ENCODE results near the gene LSR.

The LSR gene

DNA sequence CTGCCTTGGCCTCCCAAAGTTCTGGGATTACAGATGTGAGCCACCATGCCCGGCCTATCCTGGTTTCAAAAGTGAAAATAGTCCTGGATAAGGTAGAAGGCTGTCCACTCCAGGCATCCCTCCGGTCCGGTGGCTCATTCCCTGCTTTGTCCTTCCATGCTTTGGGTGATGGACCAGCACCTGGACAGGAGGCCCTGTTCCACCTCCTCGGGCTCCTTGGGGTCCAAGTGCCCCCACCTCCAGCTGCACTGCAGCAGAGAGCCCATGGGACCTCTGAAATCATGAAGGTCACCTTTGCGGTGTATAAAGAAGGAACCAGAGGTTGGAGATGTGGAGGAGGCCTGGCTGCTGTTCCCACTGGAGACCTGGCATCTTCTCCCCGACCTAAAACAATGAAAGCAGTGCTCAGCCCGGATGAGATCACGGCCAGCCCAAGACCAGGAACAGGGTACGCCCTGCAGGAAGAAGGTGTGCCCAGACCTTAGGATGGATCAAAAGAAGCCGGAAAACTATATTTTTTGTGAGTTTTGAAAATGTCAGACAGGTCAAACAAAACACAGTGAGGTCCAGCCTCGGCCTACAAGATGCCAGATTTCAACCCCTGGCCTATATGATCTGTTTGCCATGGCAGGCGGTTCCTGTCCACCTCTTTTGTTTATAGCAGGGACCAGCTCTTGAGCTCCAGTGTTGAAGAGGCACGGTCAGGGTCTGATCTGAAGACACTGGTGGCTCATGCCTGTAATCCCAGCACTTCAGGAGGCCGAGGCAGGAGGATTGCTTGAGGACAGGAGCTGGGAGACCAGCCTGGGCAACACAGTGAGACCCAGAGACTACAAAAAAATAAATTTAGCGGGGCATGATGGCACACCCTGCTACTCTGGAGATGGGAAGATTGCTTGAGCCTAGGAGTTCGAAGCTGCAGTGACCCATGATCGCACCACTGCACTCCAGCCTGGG is 5.8 kb downstream of the LSR start:
- H3K4me3 ChIP-seq (ENCODE audit: low read depth, low read length) = no peak overlapping the region
- no peak overlapping the region for H3K9ac ChIP-seq (ENCODE audit: low read depth, low read length)
- peaks cover 6% of the 10 kb centered on the region for H3K4me1 ChIP-seq (ENCODE audit: control insufficient read depth, insufficient read depth, low read length)
- H3K9me3 ChIP-seq (ENCODE audit: control insufficient read depth, insufficient read depth, low read length) = no peaks in the 10 kb centered on the region
- peaks cover 53% of the 10 kb centered on the region for H3K36me3 ChIP-seq (ENCODE audit: control insufficient read depth, insufficient read depth, low read length)
- no peaks in the 10 kb centered on the region for H3K27me3 ChIP-seq (ENCODE audit: control insufficient read depth, insufficient read depth, low read length)

DNA sequence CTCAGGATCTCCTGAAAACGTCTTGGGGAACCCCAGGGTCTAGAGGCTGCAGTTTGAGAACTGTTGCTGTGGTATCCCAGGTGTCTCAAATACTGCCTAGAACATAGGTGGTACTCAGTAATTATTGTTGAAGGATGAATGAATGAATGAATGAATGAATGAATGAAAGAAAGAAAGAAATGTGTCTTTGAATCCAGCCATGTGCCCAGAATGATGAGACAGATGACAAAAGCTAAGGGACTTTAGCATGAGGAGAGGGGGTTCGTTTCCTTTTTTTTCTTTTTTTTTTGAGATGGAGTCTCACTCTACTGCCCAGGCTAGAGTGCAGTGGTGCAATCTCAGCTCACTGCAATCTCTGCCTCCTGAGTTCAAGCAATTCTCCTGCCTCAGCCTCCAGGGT is 7.8 kb downstream of the LSR start:
- Histone ChIP-seq H3K9me3 (ENCODE audit: control insufficient read depth, insufficient read depth, low read length) (no peaks in the 10 kb centered on the region), H3K4me1 (ENCODE audit: control insufficient read depth, insufficient read depth, low read length) (peaks cover 2% of the 10 kb centered on the region), H3K4me3 (ENCODE audit: low read depth, low read length) (no peak overlapping the region), H3K36me3 (ENCODE audit: control insufficient read depth, insufficient read depth, low read length) (peaks cover 51% of the 10 kb centered on the region), H3K9ac (ENCODE audit: low read depth, low read length) (no peak overlapping the region), H3K27me3 (ENCODE audit: control insufficient read depth, insufficient read depth, low read length) (no peaks in the 10 kb centered on the region)

DNA sequence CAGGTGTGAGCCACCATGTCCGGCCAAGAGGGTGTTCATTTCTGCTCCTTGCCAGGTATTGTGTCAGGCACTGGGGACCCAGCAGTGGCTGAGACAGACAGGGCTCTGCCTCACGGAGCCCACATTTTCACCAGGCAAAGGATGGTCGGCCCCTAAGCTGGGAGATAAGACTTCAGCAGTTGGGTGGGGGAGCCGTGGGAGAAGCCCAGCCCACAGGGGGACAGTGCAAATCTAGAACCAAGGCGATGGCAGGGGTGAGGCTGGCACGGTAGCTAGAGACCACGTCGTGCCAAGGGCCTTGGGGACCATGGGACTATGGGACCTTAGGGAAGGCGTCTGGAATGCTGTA is 8.3 kb downstream of the LSR start:
- Histone ChIP-seq H3K36me3 (ENCODE audit: control insufficient read depth, insufficient read depth, low read length) (peaks cover 56% of the 10 kb centered on the region), H3K9me3 (ENCODE audit: control insufficient read depth, insufficient read depth, low read length) (no peaks in the 10 kb centered on the region), H3K4me1 (ENCODE audit: control insufficient read depth, insufficient read depth, low read length) (peaks cover 2% of the 10 kb centered on the region), H3K27me3 (ENCODE audit: control insufficient read depth, insufficient read depth, low read length) (no peaks in the 10 kb centered on the region), H3K9ac (ENCODE audit: low read depth, low read length) (no peak overlapping the region), H3K4me3 (ENCODE audit: low read depth, low read length) (no peak overlapping the region)

DNA sequence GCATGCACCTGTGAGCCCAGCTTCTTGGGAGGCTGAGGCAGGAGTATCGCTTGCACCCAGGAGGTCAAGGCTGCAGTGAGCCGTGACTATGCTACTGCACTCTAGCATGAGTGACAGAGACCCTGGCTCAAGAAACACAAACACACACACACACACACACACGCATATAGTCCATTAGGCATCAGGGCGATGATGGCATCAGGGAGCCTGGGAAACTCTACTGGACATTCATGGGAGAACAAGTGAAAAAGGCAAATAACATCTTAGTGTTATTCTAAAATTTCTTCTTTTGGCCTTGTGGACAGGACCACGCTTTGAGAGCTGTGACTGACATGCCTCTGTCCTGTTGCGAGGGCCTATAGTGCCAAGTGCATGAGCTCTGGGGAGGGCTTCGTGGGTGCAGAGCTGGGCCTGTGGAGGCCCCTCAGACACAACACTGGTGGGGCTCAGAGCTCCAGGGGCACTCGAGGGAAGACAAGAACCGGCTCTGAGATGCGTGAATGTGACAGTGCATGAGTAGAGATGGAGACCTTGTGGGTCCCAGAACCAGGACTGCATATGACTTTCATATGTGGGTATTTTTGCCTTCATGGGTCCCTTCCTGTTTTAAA is 12.0 kb downstream of the LSR start:
- Histone ChIP-seq H3K9me3 (ENCODE audit: control insufficient read depth, insufficient read depth, low read length) (no peaks in the 10 kb centered on the region), H3K4me1 (ENCODE audit: control insufficient read depth, insufficient read depth, low read length) (no peaks in the 10 kb centered on the region), H3K27me3 (ENCODE audit: control insufficient read depth, insufficient read depth, low read length) (no peaks in the 10 kb centered on the region), H3K9ac (ENCODE audit: low read depth, low read length) (no peak overlapping the region), H3K36me3 (ENCODE audit: control insufficient read depth, insufficient read depth, low read length) (peaks cover 51% of the 10 kb centered on the region), H3K4me3 (ENCODE audit: low read depth, low read length) (no peak overlapping the region)

- Histone ChIP-seq H3K27me3 (ENCODE audit: control insufficient read depth, insufficient read depth, low read length) (no peaks in the 10 kb centered on the region), H3K9me3 (ENCODE audit: control insufficient read depth, insufficient read depth, low read length) (no peaks in the 10 kb centered on the region), H3K4me1 (ENCODE audit: control insufficient read depth, insufficient read depth, low read length) (no peaks in the 10 kb centered on the region), H3K36me3 (ENCODE audit: control insufficient read depth, insufficient read depth, low read length) (peaks cover 52% of the 10 kb centered on the region), H3K4me3 (ENCODE audit: low read depth, low read length) (no peak overlapping the region), H3K9ac (ENCODE audit: low read depth, low read length) (no peak overlapping the region)
Observed at GRCh38 chr19:35261356-35262100, 12.7 kb downstream of the LSR start.

- Histone ChIP-seq H3K4me3 (ENCODE audit: low read depth, low read length) (no peak overlapping the region), H3K27me3 (ENCODE audit: control insufficient read depth, insufficient read depth, low read length) (no peaks in the 10 kb centered on the region), H3K4me1 (ENCODE audit: control insufficient read depth, insufficient read depth, low read length) (no peaks in the 10 kb centered on the region), H3K36me3 (ENCODE audit: control insufficient read depth, insufficient read depth, low read length) (peaks cover 49% of the 10 kb centered on the region), H3K9ac (ENCODE audit: low read depth, low read length) (no peak overlapping the region), H3K9me3 (ENCODE audit: control insufficient read depth, insufficient read depth, low read length) (no peaks in the 10 kb centered on the region)
Observed at GRCh38 chr19:35262101-35262761, 13.4 kb downstream of the LSR start.

DNA sequence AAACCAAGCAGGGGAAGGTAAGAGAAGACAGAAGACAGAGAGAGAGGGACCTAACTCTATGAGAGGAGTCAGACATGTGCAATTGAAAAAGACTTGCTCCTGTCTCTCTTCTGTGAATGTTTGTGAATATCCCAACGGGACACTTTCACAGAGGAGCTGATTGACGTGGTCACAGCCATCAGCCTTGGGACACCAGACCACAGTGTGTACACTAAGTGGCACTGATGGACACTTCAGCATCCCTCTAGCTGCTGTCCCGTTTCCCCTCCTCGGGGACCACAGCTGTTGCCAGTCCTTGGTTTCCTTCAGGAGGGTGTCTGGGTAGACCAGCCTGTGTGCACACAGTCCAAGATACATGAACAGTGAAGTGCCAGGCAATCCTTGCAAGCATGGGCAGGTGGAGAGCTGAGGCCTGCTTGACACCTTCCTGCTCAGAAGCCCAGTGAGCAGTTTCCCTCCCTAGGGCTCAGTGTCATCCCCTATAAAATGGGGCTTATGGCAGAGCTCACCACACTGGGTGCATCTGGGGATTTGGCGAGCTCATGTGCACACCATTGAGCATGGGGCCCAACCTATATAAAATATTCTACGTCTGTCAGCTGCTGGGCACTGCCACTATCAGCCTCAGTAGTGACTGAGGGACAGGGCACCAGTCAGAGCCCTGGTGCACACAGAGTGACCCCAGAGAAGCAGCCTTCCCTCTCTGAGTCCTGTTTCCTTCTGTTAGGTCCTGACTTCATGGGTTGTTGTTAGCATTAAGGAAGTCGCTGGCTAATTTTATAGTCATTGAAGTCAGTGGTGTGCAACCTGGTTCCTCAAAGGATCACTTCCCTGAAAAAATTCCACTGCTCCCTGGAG is 15.7 kb downstream of the LSR start:
- Histone ChIP-seq H3K4me3 (ENCODE audit: low read depth, low read length) (no peak overlapping the region), H3K36me3 (ENCODE audit: control insufficient read depth, insufficient read depth, low read length) (peaks cover 36% of the 10 kb centered on the region), H3K9me3 (ENCODE audit: control insufficient read depth, insufficient read depth, low read length) (no peaks in the 10 kb centered on the region), H3K9ac (ENCODE audit: low read depth, low read length) (no peak overlapping the region), H3K4me1 (ENCODE audit: control insufficient read depth, insufficient read depth, low read length) (no peaks in the 10 kb centered on the region), H3K27me3 (ENCODE audit: control insufficient read depth, insufficient read depth, low read length) (no peaks in the 10 kb centered on the region)

DNA sequence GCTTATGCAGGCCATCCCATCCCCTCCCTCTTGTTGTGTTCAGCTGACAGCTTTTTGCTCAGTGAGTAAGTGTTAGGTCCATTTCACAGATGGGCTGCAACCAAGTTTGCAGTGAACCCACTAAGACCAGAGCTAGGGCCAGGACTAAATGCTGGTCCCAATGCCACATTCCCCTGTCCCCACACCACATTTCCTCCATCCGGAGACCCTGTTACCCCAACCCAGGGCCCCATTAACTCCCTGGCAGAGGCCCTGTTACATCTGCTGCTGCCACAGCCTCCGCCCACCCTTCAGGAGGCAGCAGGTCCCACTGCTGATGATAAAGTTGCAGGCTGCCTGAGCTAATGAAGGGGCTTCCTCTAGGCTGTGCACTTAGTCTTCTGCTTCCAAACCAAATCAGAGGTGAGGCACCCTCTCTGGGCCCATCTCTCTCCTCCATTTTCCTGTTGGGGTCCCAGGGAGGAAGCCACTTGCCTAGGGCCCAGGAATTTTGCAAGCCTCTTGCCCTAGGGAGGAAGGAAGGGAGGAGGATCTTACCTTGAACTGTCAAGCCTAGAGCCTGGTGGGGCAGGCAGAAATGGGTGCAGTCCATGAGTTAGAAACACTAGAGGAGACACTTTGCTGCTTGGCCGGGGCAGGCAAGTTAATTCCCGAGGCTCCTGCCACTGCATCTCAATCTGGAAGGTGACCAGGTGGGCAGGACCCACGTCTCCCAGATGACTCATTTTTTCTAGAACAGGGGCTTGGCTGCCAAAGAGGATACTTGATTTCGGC is 16.5 kb downstream of the LSR start:
- no peak overlapping the region for H3K4me3 ChIP-seq (ENCODE audit: low read depth, low read length)
- H3K9me3 ChIP-seq (ENCODE audit: control insufficient read depth, insufficient read depth, low read length) = no peaks in the 10 kb centered on the region
- peaks cover 33% of the 10 kb centered on the region for H3K36me3 ChIP-seq (ENCODE audit: control insufficient read depth, insufficient read depth, low read length)
- no peak overlapping the region for H3K9ac ChIP-seq (ENCODE audit: low read depth, low read length)
- no peaks in the 10 kb centered on the region for H3K27me3 ChIP-seq (ENCODE audit: control insufficient read depth, insufficient read depth, low read length)
- H3K4me1 ChIP-seq (ENCODE audit: control insufficient read depth, insufficient read depth, low read length) = peaks cover 2% of the 10 kb centered on the region

DNA sequence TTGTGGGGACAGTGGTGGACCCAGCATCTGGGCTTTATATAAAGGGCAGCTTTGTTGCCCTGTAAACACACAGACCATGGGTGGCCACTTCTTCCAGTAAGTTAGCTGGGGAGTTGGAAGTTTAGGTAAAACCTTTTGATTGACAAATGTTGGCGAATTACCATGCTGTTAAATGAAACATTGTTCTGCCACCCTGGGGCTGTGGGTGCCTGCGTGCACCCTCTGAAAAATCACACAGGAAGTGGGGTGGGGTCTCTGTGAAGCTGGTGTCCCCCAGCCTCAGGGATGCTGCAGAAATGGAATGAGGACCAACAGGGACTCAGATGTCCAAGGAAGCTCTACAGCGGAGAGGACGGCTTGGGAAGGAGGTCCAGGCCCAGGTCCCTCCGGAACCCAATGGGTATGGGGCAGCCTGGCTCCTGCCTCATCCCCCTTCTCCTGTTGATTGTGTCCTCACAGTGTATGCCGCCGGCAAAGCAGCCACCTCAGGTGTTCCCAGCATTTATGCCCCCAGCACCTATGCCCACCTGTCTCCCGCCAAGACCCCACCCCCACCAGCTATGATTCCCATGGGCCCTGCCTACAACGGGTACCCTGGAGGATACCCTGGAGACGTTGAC is 17.2 kb downstream of the LSR start:
- no peak overlapping the region for H3K9ac ChIP-seq (ENCODE audit: low read depth, low read length)
- peaks cover 2% of the 10 kb centered on the region for H3K4me1 ChIP-seq (ENCODE audit: control insufficient read depth, insufficient read depth, low read length)
- no peak overlapping the region for H3K4me3 ChIP-seq (ENCODE audit: low read depth, low read length)
- H3K36me3 ChIP-seq (ENCODE audit: control insufficient read depth, insufficient read depth, low read length) = peaks cover 36% of the 10 kb centered on the region
- no peaks in the 10 kb centered on the region for H3K27me3 ChIP-seq (ENCODE audit: control insufficient read depth, insufficient read depth, low read length)
- H3K9me3 ChIP-seq (ENCODE audit: control insufficient read depth, insufficient read depth, low read length) = no peaks in the 10 kb centered on the region

Data from iPS-15b (cell line).